HG02852 (cell line): ENCODE results near the gene OSBPL10.
"Not testable (repeated sequence)": the region's sequence is repeated elsewhere in the genome, so short reads cannot be mapped to it uniquely, and the experiment has no call there.

Source experiments
- ATAC-seq: cut with Tn5 transposase; IDR thresholded peaks from one replicate; pipeline ENCODE4 v1.9.1; 2021; ENCODE audit warnings: mild to moderate bottlenecking, moderate library complexity; ENCODE audit not compliant: unreplicated experiment

Gene OSBPL10

GRCh38 chr3:31992995-31993394 lies 11.9 kb upstream of the OSBPL10 start:
- ATAC-seq, result not testable (repeated sequence)

GRCh38 chr3:31988271-31988670 lies 7.2 kb upstream of the OSBPL10 start:
- no peak for ATAC-seq

GRCh38 chr3:31985831-31986230 lies 4.8 kb upstream of the OSBPL10 start:
- ATAC-seq, result no peak

- ATAC-seq, result no peak
Observed at GRCh38 chr3:31984321-31984720, 3.3 kb upstream of the OSBPL10 start.

GRCh38 chr3:31980530-31981205 lies 394 bp downstream of the OSBPL10 start:
- peak; percentile 25 for ATAC-seq

- ATAC-seq, result peak; percentile 64
Observed at GRCh38 chr3:31979001-31979697, 1.9 kb downstream of the OSBPL10 start.

GRCh38 chr3:31978553-31978952 lies 2.5 kb downstream of the OSBPL10 start:
- ATAC-seq, result no peak

- ATAC-seq, result no peak
Observed at GRCh38 chr3:31977736-31978135, 3.3 kb downstream of the OSBPL10 start.

- ATAC-seq, result no peak
Observed at GRCh38 chr3:31976302-31976701, 4.8 kb downstream of the OSBPL10 start.

- no peak for ATAC-seq
Observed at GRCh38 chr3:31974964-31975363, 6.1 kb downstream of the OSBPL10 start.

GRCh38 chr3:31974471-31974870 lies 6.6 kb downstream of the OSBPL10 start:
- ATAC-seq, result no peak

- ATAC-seq, result no peak
Observed at GRCh38 chr3:31973837-31974236, 7.2 kb downstream of the OSBPL10 start.

GRCh38 chr3:31973081-31973480 lies 8.0 kb downstream of the OSBPL10 start:
- ATAC-seq, result no peak

GRCh38 chr3:31971607-31972006 lies 9.5 kb downstream of the OSBPL10 start:
- no peak for ATAC-seq

- no peak for ATAC-seq
Observed at GRCh38 chr3:31968927-31969418, 12.1 kb downstream of the OSBPL10 start.

- no peak for ATAC-seq
Observed at GRCh38 chr3:31968369-31968926, 12.6 kb downstream of the OSBPL10 start.

GRCh38 chr3:31967592-31967991 lies 13.5 kb downstream of the OSBPL10 start:
- ATAC-seq, result no peak

- no peak for ATAC-seq
Observed at GRCh38 chr3:31966978-31967591, 14.0 kb downstream of the OSBPL10 start.

GRCh38 chr3:31962801-31963205 lies 18.3 kb downstream of the OSBPL10 start:
- no peak for ATAC-seq

GRCh38 chr3:31960793-31961431 lies 20.1 kb downstream of the OSBPL10 start:
- ATAC-seq, result no peak
